Kidney tubule cell (primary cell): ENCODE data around the gene SPAG9.
"Not testable (repeated sequence)": the region's sequence is repeated elsewhere in the genome, so short reads cannot be mapped to it uniquely, and the experiment has no call there.

Experiments used
- DNase-seq: peaks from one replicate; pipeline ENCODE4 v3.0.0-alpha.2; 2018; ENCODE audit warnings: low spot score

Gene SPAG9

DNA sequence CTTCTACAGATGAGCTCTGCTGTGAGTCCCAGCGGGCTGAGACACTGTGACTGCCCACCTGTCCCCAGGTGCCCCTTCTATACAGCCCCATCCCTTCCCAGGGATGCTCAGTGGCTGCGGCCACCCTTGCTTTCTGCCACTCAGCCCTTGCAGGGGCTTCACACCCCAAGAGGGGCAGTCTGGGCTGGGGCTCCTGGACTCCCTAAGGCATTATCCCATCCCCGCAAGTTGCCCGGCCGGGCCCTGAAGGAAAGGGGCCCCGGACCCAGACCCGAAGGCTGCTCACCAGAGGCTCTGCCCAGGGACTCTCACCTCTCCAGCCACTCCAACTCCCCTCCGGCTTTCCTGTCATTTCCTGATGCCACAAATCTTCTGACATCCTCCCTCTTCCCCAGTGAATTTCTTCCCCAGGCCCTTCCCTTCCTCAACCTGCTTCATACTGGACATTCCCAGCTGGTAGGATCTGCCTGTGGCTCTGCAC, 166.0 kb downstream of the SPAG9 start:
- DNase-seq = no peak

DNA sequence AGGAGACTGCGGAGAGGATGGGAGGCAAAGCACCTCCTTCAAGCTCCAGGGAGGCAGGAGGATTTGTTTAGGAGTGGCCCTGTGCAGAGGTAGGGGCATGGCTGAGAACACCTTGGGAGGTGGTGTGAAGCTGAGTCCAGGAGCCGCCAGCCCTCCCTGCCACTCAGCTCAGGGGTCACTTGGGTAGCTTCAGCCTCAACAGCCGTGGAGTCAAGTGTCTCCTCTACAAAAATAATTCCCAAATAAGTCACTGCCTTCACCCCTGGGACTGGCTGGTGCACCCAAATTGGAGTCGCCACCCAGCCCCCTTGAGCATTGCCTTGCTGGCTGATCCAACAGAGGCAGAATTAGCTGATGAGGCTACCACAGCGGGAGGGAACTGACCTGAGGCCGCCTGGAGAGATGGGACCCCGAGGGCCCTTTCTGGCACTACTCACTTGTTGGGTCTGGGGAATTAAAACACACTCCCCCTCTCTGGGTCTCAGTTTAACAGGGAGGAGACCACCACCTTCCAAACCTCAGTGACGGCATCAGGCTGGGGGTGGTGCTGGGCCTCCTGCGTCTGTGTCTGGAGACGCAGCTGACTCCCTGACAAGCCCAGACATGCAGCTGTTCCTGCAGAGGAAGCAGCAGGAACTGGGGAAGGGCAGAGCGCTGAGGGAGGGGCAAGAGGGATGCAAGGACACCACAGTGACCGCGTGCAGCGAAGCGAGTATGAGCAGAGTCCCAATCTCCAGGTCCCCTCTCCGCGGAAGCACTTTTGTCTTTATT, 166.7 kb downstream of the SPAG9 start:
- peak; percentile 57 for DNase-seq

DNA sequence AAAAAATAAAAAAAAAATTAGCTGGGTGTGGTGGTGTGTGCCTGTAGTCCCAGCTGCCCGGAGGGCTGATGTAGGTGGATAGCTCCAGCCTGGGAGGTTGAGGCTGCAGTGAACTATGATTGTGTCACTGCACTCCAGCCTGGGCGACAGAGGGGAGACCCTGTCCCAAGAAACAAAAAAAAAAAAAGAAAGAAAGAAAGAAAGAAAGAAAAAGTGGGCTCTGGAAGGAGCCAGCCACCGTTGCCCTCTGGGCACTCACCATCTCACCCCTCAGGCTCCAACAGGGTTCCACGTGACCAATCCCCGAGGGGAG, 167.2 kb downstream of the SPAG9 start:
- DNase-seq = no peak

DNA sequence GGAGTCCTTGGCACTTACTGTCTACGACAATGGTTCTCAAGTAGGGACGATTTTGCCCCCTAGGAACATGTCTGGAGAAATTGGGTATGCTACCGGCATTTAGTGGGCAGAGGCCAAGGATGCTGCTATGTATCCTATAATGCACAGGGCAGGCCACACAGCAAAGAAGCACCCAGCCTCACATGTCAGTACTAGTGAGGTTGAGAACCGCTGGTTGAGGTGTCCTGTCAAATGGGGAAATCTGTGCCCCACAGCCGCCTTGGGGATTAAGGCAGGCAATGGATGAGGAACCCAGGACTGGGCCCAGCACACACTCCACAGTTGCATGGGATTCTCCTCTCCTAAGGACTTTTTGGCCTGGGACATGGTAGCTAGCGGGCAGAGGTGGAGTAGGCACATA, 167.8 kb downstream of the SPAG9 start:
- DNase-seq = no peak

DNA sequence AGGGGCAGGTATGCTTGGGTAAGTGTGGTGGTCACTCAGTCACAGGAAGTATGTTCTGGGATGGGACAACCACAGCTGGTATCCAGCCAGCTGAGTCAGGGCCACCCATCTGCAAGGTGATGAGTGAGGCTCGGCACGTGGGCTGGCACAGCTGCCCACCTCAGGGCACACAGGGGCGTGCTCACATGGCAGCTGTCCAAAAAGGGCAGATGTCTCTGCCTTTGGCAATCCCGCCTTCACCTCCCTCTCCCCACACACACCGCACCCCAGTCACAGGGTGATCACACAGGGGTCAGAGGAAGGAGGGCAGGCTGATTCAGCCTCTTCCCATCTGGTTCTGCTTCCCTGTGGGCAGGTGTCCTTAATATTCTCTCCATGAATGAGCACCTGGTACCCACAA, 168.7 kb downstream of the SPAG9 start:
- peak; percentile 91 for DNase-seq

DNA sequence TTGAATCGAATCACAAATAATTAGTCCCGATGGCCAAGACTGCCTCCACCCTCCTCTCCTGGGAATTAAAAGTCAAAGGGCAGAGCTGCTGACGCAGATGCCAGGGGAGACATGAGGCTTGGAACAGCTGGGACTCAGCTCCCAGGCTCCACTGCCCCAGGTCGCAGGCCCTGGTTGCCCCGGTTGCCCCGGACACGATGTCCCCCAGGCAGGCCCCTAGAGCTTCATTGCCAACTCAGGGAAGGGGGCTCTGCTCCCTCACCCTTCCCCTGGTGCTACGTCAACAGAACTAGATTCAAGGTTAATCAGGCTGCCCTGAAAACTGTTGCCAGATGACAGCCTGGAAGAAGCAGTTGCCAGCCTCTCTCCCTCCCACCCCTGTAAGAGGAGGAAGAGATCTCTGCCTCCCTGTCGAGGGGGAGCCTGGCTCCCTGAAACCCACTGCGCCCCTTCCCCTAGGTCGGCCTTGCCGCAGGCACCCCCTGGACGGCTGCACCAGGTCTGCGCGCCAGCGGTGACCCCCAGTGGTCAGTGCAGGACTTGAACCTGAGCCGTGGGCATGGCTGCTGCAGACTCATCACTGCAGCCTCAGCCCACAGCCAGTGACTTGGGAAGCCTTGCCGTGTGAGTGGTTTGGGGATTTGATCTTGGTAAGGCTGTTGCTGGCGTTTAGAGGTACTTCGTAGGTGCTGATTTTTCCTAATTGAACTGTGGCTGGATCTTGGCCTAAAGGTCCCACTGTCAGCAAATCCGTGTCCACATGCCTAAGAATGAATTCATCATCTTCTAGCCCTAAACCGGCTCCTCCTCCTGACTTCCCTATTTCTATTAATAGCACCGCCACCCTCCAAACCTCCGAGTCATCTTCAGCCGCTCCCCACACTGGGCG, 170.4 kb downstream of the SPAG9 start:
- DNase-seq = peak; percentile 95

DNA sequence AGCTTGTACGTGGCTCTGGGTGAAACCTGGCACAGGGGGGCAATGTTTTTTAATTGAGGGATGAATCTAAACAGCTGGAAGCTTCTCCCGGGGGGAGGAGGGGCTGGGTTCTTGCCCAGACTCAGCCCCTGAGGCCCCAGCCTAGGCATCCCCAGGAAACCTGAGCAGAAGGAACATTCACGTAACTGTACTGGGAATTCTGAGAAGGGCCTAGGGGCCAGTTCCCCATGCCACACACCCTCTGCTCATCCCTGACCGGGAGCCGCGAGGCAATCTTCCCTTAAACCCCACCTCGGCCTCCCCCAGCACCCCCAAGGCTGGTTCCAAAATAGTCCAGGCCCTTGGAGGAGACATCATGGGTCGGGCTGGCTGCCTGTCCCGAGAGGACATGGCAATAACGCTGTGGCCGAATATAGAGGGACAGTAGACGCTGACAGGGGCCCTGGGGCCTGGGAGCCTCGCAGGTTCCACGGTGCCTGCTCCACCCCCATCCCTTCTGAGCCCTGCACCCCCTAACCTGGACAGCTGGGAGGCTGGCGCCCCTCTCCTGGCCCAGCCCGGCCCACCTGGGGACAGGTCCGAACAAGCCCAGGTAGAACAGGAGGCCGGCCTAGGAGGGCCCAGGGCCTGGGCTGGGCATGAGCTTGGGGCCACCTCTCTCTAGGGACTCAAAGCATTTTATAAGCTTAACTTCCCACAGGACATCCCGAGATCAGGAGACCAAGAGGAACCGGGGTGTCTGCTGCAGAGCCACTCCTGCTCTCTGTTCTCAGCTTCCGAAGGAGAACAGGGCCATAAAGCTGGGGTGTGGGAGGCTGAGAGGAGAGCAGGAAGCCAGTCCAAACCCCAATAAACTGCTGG, 171.3 kb downstream of the SPAG9 start:
- DNase-seq = no peak

DNA sequence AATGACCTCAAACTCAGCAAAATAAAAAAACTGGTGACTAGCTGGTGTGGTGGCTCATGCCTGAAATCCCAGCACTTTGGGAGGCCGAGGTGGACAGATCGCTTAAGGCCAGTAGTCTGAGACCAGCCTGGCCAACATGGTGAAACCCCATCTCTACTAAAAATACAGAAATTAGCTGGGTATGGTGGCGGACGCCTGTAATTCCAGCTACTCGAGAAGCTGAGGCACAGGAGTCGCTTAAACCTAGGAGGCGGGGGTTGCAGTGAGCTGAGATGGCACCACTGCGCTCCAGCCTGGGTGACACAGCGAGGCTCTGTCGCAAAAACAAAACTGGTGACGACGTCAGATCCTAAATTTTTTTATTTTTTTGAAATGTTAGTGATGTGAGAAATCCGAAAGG, 172.0 kb downstream of the SPAG9 start:
- no peak for DNase-seq

DNA sequence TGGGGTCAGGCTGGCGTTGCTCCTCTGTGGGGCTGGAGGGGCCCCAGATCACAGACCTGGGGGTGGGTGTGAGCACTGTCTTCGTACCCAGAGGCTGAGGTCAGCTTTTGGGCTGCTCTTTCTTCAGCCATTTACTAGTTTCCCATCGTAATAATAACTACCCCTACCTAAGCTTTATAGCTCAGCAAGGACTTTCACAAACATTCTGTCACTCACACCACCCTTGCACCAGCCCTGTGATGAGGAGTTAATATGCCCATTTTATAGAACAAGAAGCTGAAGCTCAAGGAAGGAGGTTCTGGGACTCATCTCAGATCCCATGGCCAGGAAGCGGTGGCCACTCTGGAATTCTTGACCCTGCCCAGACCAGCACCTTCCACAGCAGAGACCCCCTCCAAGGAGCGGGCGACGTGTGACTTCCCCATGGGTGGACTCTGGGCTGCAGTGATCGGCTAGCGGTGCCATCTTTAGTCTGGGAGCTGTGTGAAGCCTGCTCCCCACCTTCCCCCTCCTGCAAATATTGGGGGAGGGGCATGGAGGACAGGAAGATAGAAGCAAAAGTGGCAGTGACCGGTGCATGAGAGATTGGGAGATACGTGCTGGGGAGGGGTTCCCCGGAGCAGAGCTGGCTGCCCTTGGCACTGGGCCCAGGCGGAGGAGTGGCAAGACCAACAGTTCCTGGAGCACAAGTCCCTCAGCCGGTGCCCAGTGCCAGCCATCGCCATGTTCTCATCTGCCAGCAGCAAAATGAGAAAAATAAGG, 172.7 kb downstream of the SPAG9 start:
- DNase-seq = peak; percentile 71

DNA sequence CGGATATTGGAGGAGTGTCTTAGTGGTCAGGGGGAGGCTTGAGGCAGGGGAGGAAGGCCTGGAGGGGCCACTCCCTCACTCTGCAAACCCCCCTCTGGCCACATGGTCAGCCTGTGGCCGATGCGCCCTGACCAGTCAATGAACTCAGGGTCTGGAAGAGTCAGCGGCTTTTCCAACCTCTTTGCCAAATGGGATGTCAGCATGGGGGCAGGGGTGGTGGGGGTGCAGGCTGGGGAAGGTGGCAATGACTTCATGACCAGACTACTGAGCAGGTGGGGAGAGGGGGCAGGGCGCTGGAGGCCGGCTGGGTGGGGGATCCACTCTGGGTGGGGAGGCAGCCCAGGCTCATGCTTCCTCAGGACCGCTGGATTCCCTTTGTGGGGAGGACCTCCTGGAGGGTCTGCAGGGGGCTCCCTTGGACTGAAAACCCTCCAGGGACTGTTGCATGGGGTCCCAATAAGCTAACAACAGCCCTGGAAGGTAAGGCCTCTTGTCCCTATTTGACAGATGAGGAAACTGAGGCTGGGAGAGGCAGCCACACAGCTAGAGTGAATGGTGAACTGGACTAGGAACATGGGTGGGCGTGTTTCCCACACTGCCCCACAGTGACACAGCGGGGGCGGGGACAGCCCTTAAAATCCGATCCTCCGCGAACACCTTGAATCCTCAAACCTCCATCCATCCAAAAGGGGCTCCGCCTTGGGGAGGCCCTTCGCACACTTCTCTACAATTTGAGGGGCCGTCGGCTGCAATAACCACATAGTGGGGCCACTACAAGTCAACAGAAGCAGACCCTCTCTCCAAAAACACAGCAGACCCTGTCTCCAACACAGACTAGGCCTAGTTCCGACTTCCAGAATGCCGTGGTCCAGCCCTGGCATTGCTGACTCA, 173.5 kb downstream of the SPAG9 start:
- no peak for DNase-seq

DNA sequence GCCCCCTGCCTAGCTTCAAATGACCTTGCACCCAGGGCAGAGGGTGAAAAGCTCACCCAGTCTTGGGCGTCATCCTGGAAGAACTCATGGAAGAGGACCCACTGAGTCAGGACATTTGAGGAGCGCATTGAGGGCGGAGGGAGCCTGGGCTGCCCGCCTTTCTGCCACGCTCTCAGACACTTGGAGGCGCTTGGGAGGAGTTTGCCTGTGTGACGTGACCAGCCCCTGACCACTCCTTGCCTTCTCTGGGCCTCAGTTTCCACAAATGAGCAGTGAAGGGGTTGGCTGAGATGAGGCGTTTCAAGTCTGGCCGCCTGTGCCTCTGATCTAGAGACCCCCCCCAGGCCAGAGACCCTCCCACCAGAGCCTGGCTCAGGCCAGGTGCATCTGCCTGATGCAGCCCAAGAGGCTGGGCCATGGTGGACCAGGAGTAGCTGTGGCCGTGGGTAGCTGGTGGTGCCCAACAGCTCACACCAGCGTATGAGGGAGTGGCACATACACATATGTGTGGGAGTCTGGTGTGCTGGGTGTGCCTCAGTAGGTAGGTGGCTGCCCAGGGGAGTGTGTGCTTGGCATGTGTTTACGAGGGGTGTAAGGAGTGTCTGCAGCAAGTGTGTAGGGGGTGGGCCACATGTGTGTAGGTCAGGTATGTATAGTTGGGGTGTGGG, 174.3 kb downstream of the SPAG9 start:
- DNase-seq = no peak

DNA sequence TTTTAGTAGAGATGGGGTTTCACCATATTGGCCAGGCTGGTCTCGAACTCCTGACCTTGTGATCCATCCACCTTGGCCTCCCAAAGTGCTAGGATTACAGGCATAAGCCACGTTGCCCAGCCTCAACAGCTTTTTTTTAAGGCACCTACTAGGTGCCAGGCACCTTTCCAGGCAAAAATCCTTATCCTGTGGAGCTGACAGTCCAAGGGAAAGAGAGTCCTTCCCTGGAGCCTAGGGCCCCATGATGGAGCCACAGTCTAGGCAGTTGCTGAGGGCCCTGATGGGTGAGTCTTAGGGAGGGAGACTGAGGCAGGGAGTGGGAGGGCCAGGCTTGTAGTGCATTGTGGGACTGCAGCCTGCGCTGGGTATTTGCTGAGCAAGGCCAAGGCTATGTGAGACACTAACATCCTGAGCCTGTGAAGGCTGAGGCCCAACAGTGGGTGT, 174.9 kb downstream of the SPAG9 start:
- DNase-seq = no peak

DNA sequence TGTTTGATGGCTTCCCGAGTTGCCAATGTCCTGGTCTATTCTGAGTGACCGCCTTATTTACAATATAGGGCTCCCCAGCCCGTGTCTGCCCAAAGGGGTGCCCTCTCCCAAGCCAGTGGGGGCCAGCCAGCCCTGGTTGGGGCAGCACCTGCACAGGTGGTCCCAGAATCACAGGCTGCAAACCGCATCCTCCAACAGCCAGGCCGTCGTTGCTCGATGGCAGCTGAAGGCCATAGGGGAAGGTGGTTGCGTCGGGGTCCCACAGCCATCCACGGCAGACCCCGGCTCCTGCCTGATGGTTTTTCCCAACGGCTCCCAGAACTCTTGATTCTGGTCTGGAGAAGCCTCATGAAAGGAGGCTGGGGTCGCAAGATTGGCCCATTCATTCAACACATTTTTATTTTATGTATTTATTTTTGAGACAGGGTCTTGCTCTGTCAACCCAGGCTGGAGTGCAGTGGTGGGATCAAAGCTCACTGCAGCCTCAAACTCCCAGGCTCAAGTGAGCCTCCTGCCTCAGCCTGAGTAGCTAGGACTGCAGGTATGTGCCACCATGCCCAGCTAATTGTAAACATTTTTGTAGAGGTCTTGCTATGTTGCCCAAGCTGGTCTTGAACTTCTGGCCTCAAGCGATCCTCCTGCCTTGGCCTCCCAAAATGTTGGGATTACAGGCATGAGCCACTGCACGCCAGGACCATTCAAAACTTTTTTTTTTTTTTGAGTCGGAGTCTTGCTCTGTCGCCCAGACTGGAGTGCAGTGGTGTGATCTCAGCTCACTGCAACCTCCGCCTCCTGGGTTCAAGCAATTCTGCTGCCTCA, 175.6 kb downstream of the SPAG9 start:
- DNase-seq = no peak

DNA sequence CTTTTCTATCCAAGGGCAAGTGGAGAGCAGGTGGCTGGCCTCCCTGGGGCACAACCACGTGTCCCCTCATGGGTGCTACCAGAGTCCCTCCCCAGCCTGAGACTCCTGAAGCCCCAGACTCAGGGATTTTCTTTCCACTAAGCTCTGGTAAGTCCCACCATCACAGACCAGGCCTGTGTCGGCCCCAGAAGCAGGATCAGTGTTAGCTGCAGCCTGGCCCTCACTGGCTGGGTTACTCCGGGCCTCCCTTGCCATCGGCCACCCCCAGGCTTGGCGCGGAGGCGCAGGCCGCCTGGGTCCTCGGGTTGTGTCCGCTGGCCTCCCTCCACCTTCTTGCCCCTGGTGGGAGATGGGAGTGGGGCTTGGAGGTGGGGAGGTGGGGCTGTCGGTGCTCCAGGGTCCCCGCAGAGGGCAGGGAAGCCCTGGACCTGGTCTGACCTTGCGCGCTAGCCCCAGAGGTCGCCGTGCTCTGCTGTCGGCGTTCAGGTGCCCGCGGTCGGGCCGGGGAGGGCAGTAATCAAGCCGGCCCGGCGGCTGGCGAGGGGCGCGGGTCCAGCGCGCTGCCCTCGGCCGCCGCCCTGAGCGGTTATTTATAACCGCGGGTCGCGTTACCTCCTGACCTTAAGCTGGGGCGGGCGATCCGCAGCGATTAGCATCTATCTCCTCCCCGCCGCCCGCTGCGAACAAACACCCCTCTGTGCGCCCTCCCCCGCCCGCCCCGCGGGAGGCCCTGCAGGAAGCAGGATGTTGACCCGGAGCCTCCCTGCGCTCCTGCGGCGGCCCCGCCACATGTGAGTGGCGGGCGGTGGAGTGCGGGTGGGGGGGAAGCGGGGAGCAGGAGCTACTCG, 176.4 kb downstream of the SPAG9 start:
- DNase-seq = peak; percentile 73

DNA sequence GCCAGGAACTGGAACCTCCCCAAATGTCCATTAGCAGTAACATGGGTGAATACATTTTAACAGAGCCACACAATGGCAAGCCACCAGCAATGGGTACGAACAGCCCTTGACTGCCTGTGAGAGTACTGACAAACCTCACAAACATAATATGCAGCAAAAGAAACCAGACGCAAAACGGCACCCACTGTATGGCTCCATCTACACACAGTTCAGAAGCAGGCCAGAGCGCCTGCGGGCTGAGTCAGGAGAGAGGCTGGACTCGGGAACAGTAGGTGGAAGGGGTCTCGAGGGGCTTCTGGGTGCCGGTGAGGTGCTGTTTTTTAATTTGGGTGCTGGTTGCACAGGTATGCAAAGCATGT, 177.1 kb downstream of the SPAG9 start:
- no peak for DNase-seq

DNA sequence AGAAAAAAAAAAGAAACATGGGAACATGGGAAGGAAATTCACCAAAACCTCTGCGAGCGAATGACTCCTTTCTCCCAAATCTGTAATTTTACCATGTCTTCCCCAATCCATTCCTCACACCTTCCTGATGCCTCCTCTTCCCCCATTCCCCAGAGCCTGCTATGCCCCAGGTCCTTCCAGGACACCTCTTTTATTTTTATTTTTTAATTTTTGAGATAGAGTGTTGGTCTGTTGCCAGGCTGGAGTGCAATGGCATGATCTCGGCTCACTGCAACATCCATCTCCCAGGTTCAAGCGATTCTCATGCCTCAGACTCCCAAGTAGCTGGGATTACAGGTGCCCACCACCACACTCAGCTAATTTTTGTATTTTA, 179.0 kb downstream of the SPAG9 start:
- DNase-seq = not testable (repeated sequence)

DNA sequence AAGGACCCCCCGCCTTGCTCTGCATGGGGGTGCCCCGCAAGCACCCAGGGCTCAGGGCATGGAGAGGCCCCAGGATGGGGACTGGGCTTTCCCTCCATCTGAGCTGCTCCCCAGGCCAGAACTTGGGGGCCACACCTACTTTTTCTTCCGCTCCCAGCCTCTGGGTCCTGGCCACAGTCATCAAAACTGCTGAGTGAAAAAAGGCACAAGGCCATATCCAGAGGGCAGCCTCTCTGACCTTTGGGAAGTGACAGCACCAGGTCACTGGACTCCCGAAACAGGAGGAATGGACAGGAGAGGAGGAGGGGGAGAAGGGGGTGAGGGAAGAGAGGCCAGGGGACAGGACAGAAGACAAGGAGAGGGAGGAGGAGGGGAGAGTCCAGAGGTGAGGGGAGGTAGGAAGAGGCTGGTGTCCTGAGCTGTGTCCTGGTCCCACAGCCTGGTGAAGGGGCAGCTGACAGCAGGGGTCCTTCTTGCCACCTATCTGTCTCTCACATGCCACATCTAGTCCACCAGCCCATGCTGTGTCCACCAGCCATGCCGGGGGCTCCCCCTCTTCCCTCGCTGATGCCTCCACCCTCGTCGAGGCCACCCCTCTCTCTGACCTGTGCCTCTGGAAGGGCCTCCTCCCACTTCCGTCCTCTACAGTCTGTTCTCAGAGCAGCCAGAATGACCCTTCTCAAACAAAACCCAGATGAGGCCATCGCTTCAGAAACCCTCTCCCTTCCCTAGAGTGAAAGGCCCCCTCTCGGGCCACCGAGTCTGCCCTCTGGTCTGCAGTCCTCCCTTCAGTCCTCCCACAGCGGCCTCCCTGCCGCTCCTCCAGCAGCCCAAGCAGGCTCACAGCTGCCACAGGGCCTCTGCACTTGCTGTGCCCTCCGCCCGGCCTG, 180.6 kb downstream of the SPAG9 start:
- no peak for DNase-seq

DNA sequence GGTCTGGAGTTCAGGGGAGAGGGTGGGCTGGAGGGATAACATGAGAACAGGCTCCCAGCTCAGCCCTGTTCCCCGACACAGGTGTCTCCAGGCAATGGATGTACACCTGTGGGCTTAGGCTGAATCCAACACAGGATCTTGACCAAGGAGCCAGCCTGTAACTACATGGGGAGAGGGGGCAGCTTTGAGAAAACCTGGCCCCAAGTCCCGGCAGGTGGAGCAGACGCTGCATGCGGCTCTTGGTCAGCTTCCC, 181.2 kb downstream of the SPAG9 start:
- DNase-seq = no peak
